GF-D8 (cell line): ENCODE measurements around the gene GBA2.
A peak's percentile ranks its signal among the peaks of the same experiment; 100 is the strongest.

Experiments used
- DNase-seq: peaks from one replicate; lab custom pipeline; 2025; lab: John Stamatoyannopoulos, UW

Gene GBA2

GRCh38 chr9:35766997-35767396 is 18.0 kb upstream of the GBA2 start:
- DNase-seq, result no peak

- peak; percentile 12 for DNase-seq
Measured at GRCh38 chr9:35763803-35764202, 14.8 kb upstream of the GBA2 start.

- DNase-seq, result no peak
Measured at GRCh38 chr9:35763181-35763580, 14.2 kb upstream of the GBA2 start.

GRCh38 chr9:35760651-35761050 is 11.6 kb upstream of the GBA2 start:
- DNase-seq, result peak; percentile 65

- no peak for DNase-seq
Measured at GRCh38 chr9:35759795-35760194, 10.8 kb upstream of the GBA2 start.

GRCh38 chr9:35758475-35759050 is 9.5 kb upstream of the GBA2 start:
- peak; percentile 46 for DNase-seq

GRCh38 chr9:35757892-35758275 is 8.9 kb upstream of the GBA2 start:
- no peak for DNase-seq

- DNase-seq, result peak; percentile 35
Measured at GRCh38 chr9:35757226-35757891, 8.3 kb upstream of the GBA2 start.

GRCh38 chr9:35756275-35757225 is 7.5 kb upstream of the GBA2 start:
- DNase-seq, result peak; percentile 27

- DNase-seq, result no peak
Measured at GRCh38 chr9:35755071-35755470, 6.0 kb upstream of the GBA2 start.

GRCh38 chr9:35754264-35754663 is 5.2 kb upstream of the GBA2 start, which contains the start of gene MSMP:
Gene MSMP (minus strand): TSS chr9:35754276. CDS start chr9:35754129, 147 bp downstream.
- DNase-seq, result no peak

GRCh38 chr9:35753466-35753865 is 4.4 kb upstream of the GBA2 start:
- DNase-seq, result no peak

- DNase-seq, result no peak
Measured at GRCh38 chr9:35750256-35750531, 1.2 kb upstream of the GBA2 start.

GRCh38 chr9:35749515-35750255 is 657 bp upstream of the GBA2 start:
- DNase-seq, result no peak

- no peak for DNase-seq
Measured at GRCh38 chr9:35748242-35748857, 678 bp downstream of the GBA2 start.

- no peak for DNase-seq
Measured at GRCh38 chr9:35746583-35746982, 2.4 kb downstream of the GBA2 start.

GRCh38 chr9:35745569-35745968 is 3.5 kb downstream of the GBA2 start:
- no peak for DNase-seq

- DNase-seq, result no peak
Measured at GRCh38 chr9:35743880-35744518, 5.0 kb downstream of the GBA2 start.

- no peak for DNase-seq
Measured at GRCh38 chr9:35743452-35743851, 5.6 kb downstream of the GBA2 start.

- DNase-seq, result no peak
Measured at GRCh38 chr9:35741740-35742139, 7.3 kb downstream of the GBA2 start.

GRCh38 chr9:35740243-35740642 is 8.8 kb downstream of the GBA2 start:
- no peak for DNase-seq
